GM19452 (cell line): ENCODE results near the gene MYO5B.
"Not testable (repeated sequence)": the region's sequence is repeated elsewhere in the genome, so short reads cannot be mapped to it uniquely, and the experiment has no call there.

Source experiments
- ATAC-seq: cut with Tn5 transposase; IDR thresholded peaks from one replicate; pipeline ENCODE4 v1.9.1; 2021; ENCODE audit not compliant: unreplicated experiment

The MYO5B gene

DNA sequence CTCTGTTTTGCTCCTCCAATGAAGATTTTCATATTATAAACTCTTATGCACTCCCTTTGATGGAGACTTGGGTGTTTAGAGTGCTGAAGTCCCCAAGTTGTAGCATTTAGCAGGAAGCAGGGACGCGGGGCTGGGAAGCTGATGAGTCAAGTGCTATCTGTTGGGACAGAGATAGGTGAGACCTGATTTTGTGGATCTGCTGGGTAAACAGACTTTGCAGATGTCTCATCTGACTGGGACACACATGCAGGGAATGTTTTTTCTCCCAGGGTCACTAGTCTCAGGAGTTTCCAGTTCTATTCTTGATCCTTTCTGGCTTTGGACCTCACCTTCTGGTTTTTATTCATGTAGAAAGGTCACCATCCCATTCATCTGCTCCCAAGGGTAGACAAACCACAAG lies 301.9 kb downstream of the MYO5B start:
- ATAC-seq: no peak

- ATAC-seq: no peak
These were observed 302.6 kb downstream of the MYO5B start for GRCh38 chr18:49892148-49892924.

GRCh38 chr18:49890041-49890440 lies 304.9 kb downstream of the MYO5B start:
- ATAC-seq: no peak

GRCh38 chr18:49889552-49889951 lies 305.4 kb downstream of the MYO5B start:
- not testable (repeated sequence) for ATAC-seq

GRCh38 chr18:49886891-49887764 lies 307.8 kb downstream of the MYO5B start:
- ATAC-seq: no peak

GRCh38 chr18:49884959-49885358 lies 310.0 kb downstream of the MYO5B start:
- no peak for ATAC-seq

DNA sequence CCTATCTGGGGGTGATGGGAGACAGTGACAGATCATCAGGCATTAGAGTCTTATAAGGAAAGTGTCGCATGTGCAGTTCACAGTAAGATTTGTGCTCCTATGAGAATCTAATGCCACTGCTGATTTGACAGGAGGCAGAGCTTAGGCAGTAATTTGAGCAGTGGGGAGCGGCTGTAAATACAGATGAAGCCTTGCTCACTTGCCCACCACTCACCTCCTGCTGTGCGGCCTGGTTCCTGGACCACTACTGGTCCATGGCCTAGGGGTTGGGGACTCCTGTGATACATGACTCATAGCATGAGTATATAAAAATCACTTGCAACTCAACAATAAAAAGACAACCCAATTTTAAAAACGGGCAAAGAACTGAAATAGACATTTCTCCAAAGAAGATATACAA lies 310.5 kb downstream of the MYO5B start:
- ATAC-seq: no peak

- ATAC-seq: no peak
These were observed 314.3 kb downstream of the MYO5B start for GRCh38 chr18:49880661-49881060.

DNA sequence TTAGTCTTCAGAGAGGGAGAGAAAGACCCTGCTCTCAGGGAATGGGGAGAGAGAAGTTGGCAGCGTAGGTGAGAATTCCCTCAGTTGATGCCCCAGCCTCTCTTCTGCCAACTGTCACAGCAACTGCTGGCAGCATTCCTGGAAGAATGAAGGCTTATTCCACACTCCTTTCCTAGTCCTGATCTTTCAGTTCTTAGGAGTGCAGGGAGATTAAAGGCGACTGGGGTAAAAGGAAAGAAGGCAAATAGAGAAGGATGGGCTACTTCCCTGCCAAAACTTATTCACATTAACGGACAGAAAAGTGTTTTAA lies 315.7 kb downstream of the MYO5B start:
- no peak for ATAC-seq

- no peak for ATAC-seq
These were observed 316.2 kb downstream of the MYO5B start for GRCh38 chr18:49878567-49879270.

DNA sequence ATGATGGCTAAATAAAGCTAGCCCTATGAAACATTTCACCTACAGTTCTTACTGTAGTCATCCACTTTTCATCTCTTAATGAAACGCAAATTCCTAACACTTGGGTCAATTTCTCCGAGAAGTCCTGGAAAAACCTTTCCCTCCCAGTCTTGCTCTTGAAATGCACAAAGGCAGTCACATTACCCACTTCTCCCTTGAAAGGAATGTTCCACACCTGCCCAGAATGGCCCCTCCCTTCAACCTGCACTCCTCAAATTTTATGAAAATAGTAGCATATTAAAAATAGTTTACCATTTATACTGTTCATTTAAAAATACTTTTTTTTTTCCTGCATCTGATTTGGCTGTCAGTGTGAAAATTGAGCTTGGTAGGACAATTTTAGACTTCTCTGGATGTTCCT lies 316.9 kb downstream of the MYO5B start:
- ATAC-seq: no peak

- ATAC-seq: no peak
These were observed 318.4 kb downstream of the MYO5B start for GRCh38 chr18:49876536-49876935.

DNA sequence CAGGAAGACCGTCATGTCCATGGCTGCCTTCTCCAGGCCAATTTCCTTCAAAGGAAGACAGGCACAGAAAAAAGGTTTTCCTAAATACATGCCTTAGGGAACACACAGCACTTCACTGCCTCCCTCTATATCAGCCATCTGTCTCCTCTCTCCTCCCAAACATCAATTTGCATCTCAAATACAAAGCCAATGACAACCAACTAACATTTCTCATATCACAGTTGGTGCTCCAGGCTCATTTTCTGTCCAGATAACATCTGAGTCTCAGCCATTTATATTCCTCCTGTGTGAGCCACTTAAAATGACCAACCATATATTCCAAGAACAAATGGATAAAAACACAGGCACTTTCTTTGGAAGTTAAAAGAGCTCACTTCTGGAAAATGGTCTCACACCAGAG lies 319.2 kb downstream of the MYO5B start:
- no peak for ATAC-seq

- ATAC-seq: no peak
These were observed 319.8 kb downstream of the MYO5B start for GRCh38 chr18:49875155-49875554.

DNA sequence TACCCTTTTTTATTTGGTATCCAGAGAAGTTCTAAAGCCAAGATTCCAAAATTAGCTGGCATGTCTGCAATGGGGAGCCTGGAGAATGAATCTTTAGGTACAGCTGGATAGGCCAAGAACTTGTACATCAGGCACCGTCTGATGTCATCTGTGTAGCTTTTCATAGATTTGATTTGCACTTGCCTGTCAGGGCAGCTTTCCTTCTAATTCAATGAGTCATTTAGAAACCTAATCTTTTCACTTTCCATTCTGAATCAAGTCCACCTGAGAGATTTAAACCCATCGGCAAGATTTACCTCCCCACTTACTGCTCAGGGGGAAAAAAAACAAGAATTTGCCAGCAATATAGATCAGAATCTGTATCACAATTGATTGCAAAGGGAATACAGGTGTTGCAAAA lies 320.7 kb downstream of the MYO5B start:
- no peak for ATAC-seq

GRCh38 chr18:49869354-49869753 lies 325.6 kb downstream of the MYO5B start:
- ATAC-seq: no peak

DNA sequence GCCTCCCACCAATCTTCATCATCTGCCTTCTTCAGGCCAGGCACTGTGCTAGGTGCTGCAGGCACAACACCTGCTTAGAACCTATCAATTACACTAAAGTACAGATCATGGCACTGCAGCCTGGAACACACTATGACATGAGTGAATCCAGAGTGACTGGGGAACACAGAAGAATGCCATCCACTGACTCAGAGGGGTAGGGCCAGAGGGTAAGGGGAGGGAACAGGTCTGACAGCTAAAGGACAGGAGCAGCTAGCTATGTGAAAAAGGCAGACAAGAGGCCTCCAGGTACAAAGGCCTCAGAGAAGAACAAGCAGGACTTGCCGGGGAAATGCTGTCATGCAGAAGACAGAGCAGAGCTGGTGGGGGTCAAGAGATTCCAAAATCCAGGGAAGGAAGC lies 328.3 kb downstream of the MYO5B start:
- ATAC-seq: no peak

- no peak for ATAC-seq
These were observed 329.5 kb downstream of the MYO5B start for GRCh38 chr18:49865401-49865800.

DNA sequence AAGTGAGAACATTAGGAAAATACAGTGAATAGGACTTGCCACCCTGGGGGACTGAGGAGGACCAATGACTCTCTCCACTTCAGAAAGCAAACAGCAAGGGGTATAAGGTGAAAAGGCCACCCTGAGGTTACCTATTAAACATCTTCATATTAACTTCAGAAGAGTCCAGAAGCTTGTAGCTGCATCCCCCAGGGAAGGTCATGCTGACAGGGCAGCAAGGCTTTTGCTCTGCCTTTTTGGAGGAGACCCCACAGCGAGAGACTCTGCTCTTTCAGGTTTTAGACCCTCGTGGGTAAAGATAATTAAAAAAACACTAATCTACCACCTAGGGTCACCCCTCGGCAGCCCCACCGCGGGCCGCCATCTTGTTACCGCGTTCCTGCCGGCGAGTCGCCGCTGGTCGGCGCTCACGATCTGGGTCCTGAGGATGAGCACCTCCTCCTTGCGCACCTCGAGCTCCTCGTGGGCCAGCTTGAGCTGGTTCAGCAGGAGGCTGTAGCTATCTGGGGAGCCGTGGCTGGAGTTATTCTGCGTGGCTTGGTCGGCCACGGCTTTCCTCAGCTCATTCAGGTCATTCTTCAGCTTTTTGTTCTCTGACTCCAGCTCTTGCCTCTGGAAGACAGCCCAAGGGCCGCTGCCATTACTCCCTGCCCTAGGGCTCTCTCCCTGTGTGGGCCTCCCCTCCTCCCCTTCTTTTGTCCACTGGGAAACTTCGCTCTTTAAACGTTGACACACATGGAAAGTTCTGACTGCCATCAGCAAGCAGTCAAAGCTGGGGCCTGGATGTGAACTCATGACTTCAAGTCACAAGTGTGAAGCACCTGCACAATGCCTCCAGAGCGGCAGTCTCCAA lies 331.0 kb downstream of the MYO5B start:
- ATAC-seq: no peak

- ATAC-seq: no peak
These were observed 332.1 kb downstream of the MYO5B start for GRCh38 chr18:49862656-49863385.
